Endothelial cell of umbilical vein (primary cell): ENCODE results near the gene INTS1. TPM values are rescaled to one million over a fixed set of nuclear protein-coding genes. Genes with fewer than 3 reads are reported as not detected.

Source experiments
- BruUV-seq: library from RNA; stranded (reverse); fragments of 400-500 nt; replicated peaks from 2 replicates; lab custom pipeline; 2021; lab: Mats Ljungman, UMichigan
- CTCF ChIA-PET: fragments of 300-600, 350-600 bp; sonication (Branson Sonifier 250); formaldehyde crosslinking; loops from one replicate; lab custom pipeline; 2021; ENCODE audit warnings: antibody characterized with exemption, inconsistent platforms; lab: Charles Lee
- POLR2A ChIA-PET: fragments of 300-600, 350-600 bp; sonication (Branson Sonifier 250); formaldehyde crosslinking; loops from one replicate; lab custom pipeline; 2021; ENCODE audit warnings: antibody characterized with exemption, inconsistent platforms; lab: Charles Lee
- DNase-seq: peaks from one replicate; pipeline ENCODE4 v3.0.0-alpha.2; 2011; ENCODE audit warnings: low read depth, low spot score
- FAIRE-seq: peaks from 2 replicates; lab custom pipeline; 2011; peaks lifted over from hg19 to GRCh38; lab: Jason Lieb, UNC
- H2AFZ ChIP-seq: 2 replicates; pipeline ENCODE4 v1.6.0; 2012; ENCODE audit warnings: low read depth, low read length, control low read depth, inconsistent platforms
- H3K27ac ChIP-seq: 2 replicates; pipeline ENCODE4 v1.5.1; 2011; ENCODE audit warnings: low read depth, mild to moderate bottlenecking, control low read depth, low read length, moderate library complexity; ENCODE audit not compliant: insufficient read depth
- H3K27me3 ChIP-seq, 2 experiments: 2 replicates each; pipeline versions ENCODE4 v1.6.0 to v1.6.1; 2011; ENCODE audit warnings: low read length in 2 of 2, mixed read lengths in 1 of 2; ENCODE audit not compliant: control insufficient read depth in 2 of 2, insufficient read depth in 2 of 2
- H3K36me3 ChIP-seq, 2 experiments: 2 replicates in 1 of 2; 3 replicates in 1 of 2; pipeline ENCODE4 v1.5.1; 2011; ENCODE audit warnings: low read length in 2 of 2, mild to moderate bottlenecking in 1 of 2, moderate library complexity in 1 of 2; ENCODE audit not compliant: control insufficient read depth in 2 of 2, insufficient read depth in 2 of 2; ENCODE audit errors: extremely low read depth in 1 of 2
- H3K4me1 ChIP-seq: 3 replicates; pipeline ENCODE4 v1.5.1; 2011; ENCODE audit warnings: mild to moderate bottlenecking, low read length; ENCODE audit not compliant: control insufficient read depth, insufficient read depth; ENCODE audit errors: extremely low read depth
- H3K4me2 ChIP-seq: 2 replicates; pipeline ENCODE4 v1.6.1; 2011; ENCODE audit warnings: low read length, control low read depth, mixed read lengths; ENCODE audit not compliant: insufficient read depth
- H3K4me3 ChIP-seq, 3 experiments: fragments of 200-600 bp in 1 of 3; sonication (generic), shearing (Covaris generic) in 1 of 3; replicated peaks in 1 of 3; 2 replicates each; pipeline ENCODE4 v1.5.1; 2011 to 2016; ENCODE audit warnings: control low read depth in 3 of 3, low read length in 3 of 3, mild to moderate bottlenecking in 2 of 3, inconsistent platforms in 1 of 3, low read depth in 1 of 3, moderate library complexity in 1 of 3; ENCODE audit not compliant: insufficient read depth in 1 of 3
- H3K79me2 ChIP-seq: 2 replicates; pipeline ENCODE4 v1.6.0; 2012; ENCODE audit warnings: low read length, inconsistent platforms; ENCODE audit not compliant: control insufficient read depth, insufficient read depth
- H3K9ac ChIP-seq: replicated peaks from 2 replicates; pipeline ENCODE3; 2011; ENCODE audit warnings: low read length, control low read depth; ENCODE audit not compliant: insufficient read depth; ENCODE audit errors: extremely low read depth
- H3K9me1 ChIP-seq: replicated peaks from 3 replicates; pipeline ENCODE4 v1.6.0; 2011; ENCODE audit warnings: mild to moderate bottlenecking, low read length; ENCODE audit not compliant: control insufficient read depth, insufficient read depth; ENCODE audit errors: extremely low read depth
- H3K9me3 ChIP-seq: replicated peaks from 2 replicates; pipeline ENCODE4 v1.5.1; 2012; ENCODE audit warnings: low read length, inconsistent platforms; ENCODE audit not compliant: control insufficient read depth, insufficient read depth
- H4K20me1 ChIP-seq: replicated peaks from 2 replicates; pipeline ENCODE3; 2011; ENCODE audit warnings: mild to moderate bottlenecking, low read length; ENCODE audit not compliant: control insufficient read depth, insufficient read depth; ENCODE audit errors: extremely low read depth
- EZH2 ChIP-seq: IDR thresholded peaks from 2 replicates; pipeline ENCODE4 v1.6.1; 2012; ENCODE audit warnings: borderline replicate concordance, low read depth, mild to moderate bottlenecking, moderate library complexity, low read length, inconsistent platforms; ENCODE audit not compliant: severe bottlenecking
- FOS ChIP-seq: IDR thresholded peaks from 2 replicates; pipeline ENCODE4 v1.6.1; 2011; ENCODE audit warnings: mild to moderate bottlenecking, low read length, moderate library complexity, borderline replicate concordance; ENCODE audit not compliant: insufficient read depth
- GATA2 ChIP-seq: IDR thresholded peaks from 2 replicates; pipeline ENCODE4 v1.7.0; 2011; ENCODE audit warnings: low read depth, mild to moderate bottlenecking, moderate library complexity, mixed read lengths, low read length; ENCODE audit not compliant: insufficient read length, insufficient read depth
- JUN ChIP-seq: IDR thresholded peaks from 2 replicates; pipeline ENCODE4 v1.6.1; 2011; ENCODE audit warnings: borderline replicate concordance, low read depth; ENCODE audit not compliant: insufficient read length, insufficient read depth
- MYC ChIP-seq: IDR thresholded peaks from one replicate; pipeline ENCODE4 v1.6.1; 2011; ENCODE audit warnings: mild to moderate bottlenecking, low read depth, low read length
- POLR2A ChIP-seq: IDR thresholded peaks from 2 replicates; pipeline ENCODE4 v1.6.1; 2012; ENCODE audit warnings: low read depth, mild to moderate bottlenecking, control low read depth, low read length
- POLR2AphosphoS5 ChIP-seq: IDR thresholded peaks from 2 replicates; pipeline ENCODE4 v1.6.1; 2012; ENCODE audit warnings: low read depth, mild to moderate bottlenecking, control low read depth, low read length, moderate library complexity; ENCODE audit not compliant: insufficient read depth
- dilution Hi-C: fragments of 300-500 bp; cut with MboI; formaldehyde crosslinking; loops from one replicate; pipeline ENCODE4 v1.15.0; 2019; ENCODE audit warnings: low sequenced_read_pairs; ENCODE audit not compliant: extremely low pct_ligation_motif_present
- intact Hi-C: fragments of 100-400 bp; cut with micrococcal nuclease; formaldehyde crosslinking; loops from one replicate; pipeline ENCODE4 v1.10.0; 2022
- polyA plus RNA-seq, 4 experiments: library from polyadenylated mRNA; depleted of rRNA in 3 of 4; stranded (reverse) in 3 of 4; unstranded in 1 of 4; fragments of >200 nt; gene quantifications; 2 replicates each; pipeline versions ENCODE4 v1.2.1 to v1.2.3, GENCODE V29; 2011 to 2012; ENCODE audit warnings: missing spikeins in 1 of 4
- total RNA-seq: library from RNA; stranded (reverse); gene quantifications from 2 replicates; pipeline ENCODE4 v1.2.3, GENCODE V29; 2021
- TF ChIP-seq, protein P1 (sequence below), 2 donors: IDR thresholded peaks; 1 replicate in 1 of 2; 2 replicates in 1 of 2; pipeline ENCODE4 v1.5.1; 2011; ENCODE audit warnings: low read length in 2 of 2, mild to moderate bottlenecking in 2 of 2, moderate library complexity in 2 of 2, control low read depth in 1 of 2, inconsistent platforms in 1 of 2, low read depth in 1 of 2; ENCODE audit not compliant: insufficient read depth in 1 of 2; ENCODE audit errors: extremely low read depth in 1 of 2
- TF ChIP-seq, protein P2 (sequence below): IDR thresholded peaks from 2 replicates; pipeline ENCODE4 v1.6.1; 2011; ENCODE audit not compliant: insufficient read depth, insufficient read length

Gene INTS1
- total and polyA plus RNA-seq, 2 donors (not counting 3 experiments of a cell fraction or from before 2014, with no cell fraction given) = 57.8 to 116 TPM

DNA sequence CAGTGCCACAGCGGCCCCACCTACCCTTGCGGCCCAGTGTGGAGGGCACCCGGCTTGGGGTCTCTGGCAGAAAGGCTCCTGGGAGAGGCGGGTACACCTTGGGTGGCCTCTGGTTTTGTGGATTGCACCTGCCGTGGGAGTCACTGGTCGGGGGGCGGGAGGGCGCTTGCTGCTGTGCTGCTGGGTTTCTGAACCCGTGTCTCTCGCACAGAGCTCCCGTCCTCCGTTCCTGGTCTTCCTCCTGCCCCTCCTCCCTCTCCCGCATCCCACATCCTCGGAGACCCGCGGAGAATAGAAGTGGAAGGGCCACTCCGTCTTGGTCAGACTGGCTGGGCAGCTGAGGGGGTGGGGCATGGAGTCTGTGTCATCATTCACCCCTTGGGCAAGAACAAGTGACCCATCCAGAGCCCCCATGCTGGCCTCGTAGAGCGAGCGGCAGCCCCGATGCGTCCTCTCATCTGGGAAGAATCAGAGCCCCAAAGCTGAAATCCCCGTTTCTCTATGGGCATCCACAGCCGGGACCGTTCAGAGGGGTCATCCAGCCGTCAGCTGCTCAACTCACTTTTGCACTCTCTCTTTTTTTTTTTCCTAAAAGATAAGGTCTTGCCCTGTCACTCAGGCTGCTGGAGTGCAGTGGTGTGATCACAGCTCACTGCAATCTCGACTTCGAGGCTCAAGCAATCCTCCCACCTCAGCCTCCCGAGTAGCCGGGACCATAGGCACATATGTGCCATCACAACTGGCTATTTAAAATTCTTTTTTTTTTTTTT, 30.3 kb upstream of the INTS1 start:
- ChIA-PET POLR2A (interaction anchor here (1.0 kb wide), 1 partner anchor 13 kb away, joined by 3 read pairs; no protein-coding TSS in a partner anchor), CTCF (interaction anchor here (1.1 kb wide), 1 partner anchor 9 kb away, joined by 4 read pairs; no protein-coding TSS in a partner anchor)
- Histone ChIP-seq H3K27ac (peak overlapping the region; percentile 97), H3K9me1 (no peaks in the 10 kb centered on the region), H3K4me2 (no peak overlapping the region), H3K27me3 (no peaks in the 10 kb centered on the region), H3K36me3 (peaks cover under 1 to 4% of the 10 kb centered on the region in 2 experiments), H3K9me3 (no peaks in the 10 kb centered on the region), H3K9ac (peak overlapping the region; percentile 69), H3K79me2 (peaks cover 48% of the 10 kb centered on the region), H3K4me1 (peaks cover 59% of the 10 kb centered on the region), H3K4me3 (no peak overlapping the region), H4K20me1 (no peaks in the 10 kb centered on the region), H2AFZ (no peak overlapping the region)
- intact Hi-C loops (no loop called here), dilution Hi-C loops (no loop called here)
- DNase-seq (no peak), FAIRE-seq (no peak)
- TF ChIP-seq EZH2 (no peak), POLR2A (no peak)
- BruUV-seq = no TSS peak

DNA sequence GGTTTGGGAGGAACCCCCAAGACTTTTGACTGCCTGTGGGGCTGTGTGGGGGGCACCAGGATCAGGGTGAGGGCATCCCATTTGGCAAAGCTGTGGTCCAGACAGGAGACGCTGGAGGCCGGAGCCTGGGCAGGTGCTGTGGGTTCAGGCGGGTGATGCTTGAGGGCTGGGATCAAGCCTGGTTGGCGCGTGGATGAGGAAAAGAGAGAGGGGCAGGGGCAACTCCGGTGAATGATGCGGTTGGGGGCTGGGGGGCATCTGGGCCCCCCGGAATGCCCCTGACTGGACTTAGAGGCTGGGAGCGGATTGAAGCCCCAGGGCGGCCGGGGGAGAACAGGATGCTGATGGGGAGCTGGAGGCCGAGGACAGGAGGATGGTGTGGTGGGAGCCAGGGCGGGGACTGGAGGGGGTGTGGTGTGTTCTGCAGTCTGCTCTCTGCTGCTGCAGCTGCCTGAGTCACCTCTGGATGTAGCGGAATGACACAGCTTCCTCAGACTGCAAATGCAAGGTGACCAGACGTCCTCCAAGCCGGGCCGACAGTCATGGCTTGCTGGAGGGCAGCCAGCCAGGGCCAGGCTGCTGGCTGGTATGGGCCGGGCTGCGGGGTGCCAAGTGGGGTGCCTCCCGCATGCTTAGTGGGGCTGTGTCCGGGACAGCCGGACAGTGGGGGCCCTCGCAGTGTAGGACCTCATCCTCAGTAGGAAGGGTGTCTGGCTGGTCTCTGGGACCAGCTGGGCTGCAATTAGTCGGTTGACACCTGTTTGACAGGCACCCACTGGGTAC, 29.5 kb upstream of the INTS1 start:
- peak; percentile 89 for DNase-seq
- intact Hi-C loops (loop anchor here (2.0 kb wide), 2 partner anchors 37 to 75 kb away; partner anchors contain the start of genes MICALL2 and PSMG3), dilution Hi-C loops (no loop called here)
- TF ChIP-seq JUN = peak; percentile 52
- peak; percentile 87 for TF ChIP-seq FOS
- TF ChIP-seq GATA2 = no peak
- TF ChIP-seq MYC = peak; percentile 75
- TF ChIP-seq POLR2A = peak; percentile 47
- TF ChIP-seq, protein P1, sequence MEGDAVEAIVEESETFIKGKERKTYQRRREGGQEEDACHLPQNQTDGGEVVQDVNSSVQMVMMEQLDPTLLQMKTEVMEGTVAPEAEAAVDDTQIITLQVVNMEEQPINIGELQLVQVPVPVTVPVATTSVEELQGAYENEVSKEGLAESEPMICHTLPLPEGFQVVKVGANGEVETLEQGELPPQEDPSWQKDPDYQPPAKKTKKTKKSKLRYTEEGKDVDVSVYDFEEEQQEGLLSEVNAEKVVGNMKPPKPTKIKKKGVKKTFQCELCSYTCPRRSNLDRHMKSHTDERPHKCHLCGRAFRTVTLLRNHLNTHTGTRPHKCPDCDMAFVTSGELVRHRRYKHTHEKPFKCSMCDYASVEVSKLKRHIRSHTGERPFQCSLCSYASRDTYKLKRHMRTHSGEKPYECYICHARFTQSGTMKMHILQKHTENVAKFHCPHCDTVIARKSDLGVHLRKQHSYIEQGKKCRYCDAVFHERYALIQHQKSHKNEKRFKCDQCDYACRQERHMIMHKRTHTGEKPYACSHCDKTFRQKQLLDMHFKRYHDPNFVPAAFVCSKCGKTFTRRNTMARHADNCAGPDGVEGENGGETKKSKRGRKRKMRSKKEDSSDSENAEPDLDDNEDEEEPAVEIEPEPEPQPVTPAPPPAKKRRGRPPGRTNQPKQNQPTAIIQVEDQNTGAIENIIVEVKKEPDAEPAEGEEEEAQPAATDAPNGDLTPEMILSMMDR (IDR thresholded peaks at IDR 0.05; ENCODE audit: extremely low read depth in 1 of 2, insufficient read depth in 1 of 2, low read depth in 1 of 2, low read length in 2 of 2) = no peak
- peak; percentile 89 for TF ChIP-seq POLR2AphosphoS5
- TF ChIP-seq, protein P2, sequence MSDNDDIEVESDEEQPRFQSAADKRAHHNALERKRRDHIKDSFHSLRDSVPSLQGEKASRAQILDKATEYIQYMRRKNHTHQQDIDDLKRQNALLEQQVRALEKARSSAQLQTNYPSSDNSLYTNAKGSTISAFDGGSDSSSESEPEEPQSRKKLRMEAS = no peak
- no peak for TF ChIP-seq EZH2
- no peaks in the 10 kb centered on the region for H3K9me3 ChIP-seq
- H3K4me1 ChIP-seq = peaks cover 56% of the 10 kb centered on the region
- peak overlapping the region; percentile 89 for H3K9ac ChIP-seq
- H3K4me3 ChIP-seq = peak overlapping the region in 1 of 3 experiments; percentile 70
- no peaks in the 10 kb centered on the region for H3K9me1 ChIP-seq
- TSS peak; percentile 1 for BruUV-seq
- CTCF ChIA-PET = interaction anchor here (1.1 kb wide), 1 partner anchor 10 kb away, joined by 4 read pairs; no protein-coding TSS in a partner anchor
- peak overlapping the region; percentile 47 for H3K4me2 ChIP-seq
- H3K27me3 ChIP-seq = no peaks in the 10 kb centered on the region
- H3K27ac ChIP-seq = peak overlapping the region; percentile 97
- FAIRE-seq = no peak
- POLR2A ChIA-PET = interaction anchor here (1.0 kb wide), 1 partner anchor 13 kb away, joined by 3 read pairs; no protein-coding TSS in a partner anchor
- H3K36me3 ChIP-seq = no peaks in the 10 kb centered on the region
- peaks cover 40% of the 10 kb centered on the region for H3K79me2 ChIP-seq
- no peaks in the 10 kb centered on the region for H4K20me1 ChIP-seq
- no peak overlapping the region for H2AFZ ChIP-seq
